NCI-H1436 (cell line): ENCODE data around the gene CLMN.

Experiments used
- DNase-seq: peaks from one replicate; lab custom pipeline; 2025; lab: John Stamatoyannopoulos, UW

The CLMN gene, protein sequence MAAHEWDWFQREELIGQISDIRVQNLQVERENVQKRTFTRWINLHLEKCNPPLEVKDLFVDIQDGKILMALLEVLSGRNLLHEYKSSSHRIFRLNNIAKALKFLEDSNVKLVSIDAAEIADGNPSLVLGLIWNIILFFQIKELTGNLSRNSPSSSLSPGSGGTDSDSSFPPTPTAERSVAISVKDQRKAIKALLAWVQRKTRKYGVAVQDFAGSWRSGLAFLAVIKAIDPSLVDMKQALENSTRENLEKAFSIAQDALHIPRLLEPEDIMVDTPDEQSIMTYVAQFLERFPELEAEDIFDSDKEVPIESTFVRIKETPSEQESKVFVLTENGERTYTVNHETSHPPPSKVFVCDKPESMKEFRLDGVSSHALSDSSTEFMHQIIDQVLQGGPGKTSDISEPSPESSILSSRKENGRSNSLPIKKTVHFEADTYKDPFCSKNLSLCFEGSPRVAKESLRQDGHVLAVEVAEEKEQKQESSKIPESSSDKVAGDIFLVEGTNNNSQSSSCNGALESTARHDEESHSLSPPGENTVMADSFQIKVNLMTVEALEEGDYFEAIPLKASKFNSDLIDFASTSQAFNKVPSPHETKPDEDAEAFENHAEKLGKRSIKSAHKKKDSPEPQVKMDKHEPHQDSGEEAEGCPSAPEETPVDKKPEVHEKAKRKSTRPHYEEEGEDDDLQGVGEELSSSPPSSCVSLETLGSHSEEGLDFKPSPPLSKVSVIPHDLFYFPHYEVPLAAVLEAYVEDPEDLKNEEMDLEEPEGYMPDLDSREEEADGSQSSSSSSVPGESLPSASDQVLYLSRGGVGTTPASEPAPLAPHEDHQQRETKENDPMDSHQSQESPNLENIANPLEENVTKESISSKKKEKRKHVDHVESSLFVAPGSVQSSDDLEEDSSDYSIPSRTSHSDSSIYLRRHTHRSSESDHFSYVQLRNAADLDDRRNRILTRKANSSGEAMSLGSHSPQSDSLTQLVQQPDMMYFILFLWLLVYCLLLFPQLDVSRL

DNA sequence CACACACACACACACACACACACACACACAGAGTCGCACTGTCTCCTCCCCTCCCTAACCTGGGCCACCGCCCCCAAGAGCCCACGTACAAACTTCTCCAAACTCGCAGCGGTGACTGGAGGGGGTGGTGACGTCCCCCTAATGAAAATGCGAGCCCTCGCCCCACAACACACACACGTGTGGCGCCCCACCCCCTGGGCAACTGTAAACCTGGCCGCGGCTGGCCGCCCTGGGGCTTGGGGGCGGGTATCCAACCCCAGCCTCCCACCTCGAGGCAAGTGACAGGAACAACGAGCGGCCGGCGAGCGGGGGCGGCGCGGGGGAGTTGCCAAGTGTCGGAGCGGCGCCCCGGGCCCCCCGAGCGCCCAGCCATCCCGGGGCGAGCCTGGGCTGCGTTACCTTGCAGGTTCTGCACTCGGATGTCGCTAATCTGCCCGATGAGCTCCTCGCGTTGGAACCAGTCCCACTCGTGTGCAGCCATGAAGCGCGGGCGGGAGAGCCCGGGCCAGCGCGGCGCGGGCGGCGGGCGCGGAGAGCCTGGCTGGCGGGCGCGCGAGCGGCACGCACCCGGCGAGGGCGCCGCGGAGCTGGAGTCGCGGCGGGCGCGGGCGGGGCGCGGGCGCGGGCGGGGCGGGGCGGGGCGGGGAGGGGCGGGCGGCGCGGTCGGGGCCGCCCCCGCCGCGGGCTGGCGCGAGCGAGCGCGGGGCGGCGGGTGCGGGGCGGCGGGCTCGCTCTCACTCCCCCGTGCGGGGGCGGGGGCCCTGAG is at the start of gene CLMN:
Gene CLMN (minus strand): TSS at position 597 of the 766 bp plus-strand sequence. CDS start 116 bp downstream, at position 481.
- DNase-seq = peak; percentile 61

DNA sequence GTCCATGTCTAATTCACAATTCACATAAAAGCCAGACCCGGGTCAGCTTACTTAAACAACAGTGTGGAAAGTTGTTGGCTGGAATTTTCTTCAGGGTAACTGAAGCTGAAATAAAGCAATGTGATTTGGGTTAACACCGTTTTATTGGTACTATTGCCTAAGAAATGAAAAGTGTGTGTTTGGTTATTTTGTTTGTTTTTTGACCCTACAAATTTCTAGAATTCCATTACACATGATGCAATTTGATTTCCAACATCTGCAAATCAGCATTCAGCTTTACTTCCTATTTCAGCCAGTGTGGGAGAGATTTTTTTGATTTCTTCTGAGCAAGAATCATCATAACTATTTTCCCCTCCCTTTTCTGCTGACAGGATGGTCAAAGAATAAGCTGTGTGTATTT is 45.7 kb upstream of the CLMN start:
- no peak for DNase-seq

DNA sequence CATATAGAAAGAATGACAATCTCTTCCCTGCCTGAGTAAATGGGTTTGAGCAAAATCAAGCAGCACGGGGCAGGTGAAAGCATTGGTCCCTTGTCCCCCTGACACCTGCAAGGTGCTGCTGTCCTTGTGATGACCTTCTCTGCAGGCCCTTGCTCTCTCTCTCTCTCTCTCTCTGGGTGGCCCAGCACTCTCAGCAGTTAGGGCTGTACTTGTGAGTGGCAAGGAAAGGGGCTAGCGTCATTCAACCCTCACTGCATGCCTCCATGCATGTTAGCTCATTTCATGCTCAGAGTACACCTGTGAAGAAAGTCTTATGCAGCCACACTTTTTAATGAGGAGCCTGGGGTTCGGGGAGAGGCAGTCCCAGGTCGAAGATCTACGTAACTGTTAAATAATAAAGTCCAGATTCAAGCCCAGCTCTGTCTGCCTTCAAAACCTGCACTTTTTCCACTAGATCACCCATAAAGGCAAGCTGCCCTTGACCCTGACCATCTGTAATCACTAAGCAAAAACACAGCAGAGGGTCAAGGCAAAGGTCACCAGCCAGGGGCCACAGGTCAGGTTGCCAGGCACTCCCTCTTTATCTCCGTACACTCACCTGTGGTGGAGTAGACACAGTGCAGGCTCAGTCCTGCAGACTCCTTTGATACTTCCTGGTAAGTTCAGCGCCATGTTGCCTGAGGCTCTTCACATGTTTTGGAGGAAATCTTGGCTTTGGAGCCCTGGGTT is 44.9 kb upstream of the CLMN start:
- no peak for DNase-seq

DNA sequence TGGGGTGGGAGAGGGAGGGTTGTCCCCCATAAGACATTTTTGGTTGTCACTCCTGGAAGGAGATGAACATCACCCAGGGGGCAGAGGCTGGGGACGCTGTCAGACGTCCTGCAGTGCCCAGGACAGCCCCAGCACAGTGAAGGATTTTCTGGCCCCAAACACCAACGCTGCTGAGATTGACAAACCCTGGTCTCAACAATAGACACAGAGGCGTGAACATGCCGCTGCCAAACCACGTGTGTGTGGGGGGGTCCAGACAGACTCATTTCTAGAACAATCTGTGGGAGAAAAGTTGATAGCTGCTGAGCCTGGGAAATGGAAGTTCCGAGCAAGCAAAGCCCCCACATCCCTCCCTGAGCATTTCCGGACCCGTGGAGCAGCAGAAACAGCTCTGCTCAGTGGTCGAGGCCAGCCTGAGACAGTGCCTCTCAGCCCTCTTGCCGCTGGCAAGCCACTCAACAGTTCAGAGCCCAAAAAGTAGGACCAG is 43.8 kb upstream of the CLMN start:
- DNase-seq = no peak

DNA sequence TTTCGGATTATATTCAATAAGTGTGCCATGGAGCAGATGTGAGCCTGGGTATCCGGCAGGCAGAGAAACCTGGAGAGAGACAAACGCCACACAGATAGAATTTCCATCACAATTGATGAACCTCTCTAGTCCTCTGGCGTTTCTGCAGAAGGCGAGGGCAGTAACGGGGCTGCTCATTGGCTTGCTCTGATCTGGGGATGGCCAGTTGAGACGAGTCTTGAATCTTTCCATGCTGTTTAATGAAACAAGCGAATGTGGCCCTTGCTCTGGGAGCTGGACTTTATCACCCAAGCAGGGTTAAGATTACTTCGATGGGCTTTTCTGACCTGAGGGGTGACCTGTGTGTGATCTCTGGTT is 42.4 kb upstream of the CLMN start:
- DNase-seq = no peak

DNA sequence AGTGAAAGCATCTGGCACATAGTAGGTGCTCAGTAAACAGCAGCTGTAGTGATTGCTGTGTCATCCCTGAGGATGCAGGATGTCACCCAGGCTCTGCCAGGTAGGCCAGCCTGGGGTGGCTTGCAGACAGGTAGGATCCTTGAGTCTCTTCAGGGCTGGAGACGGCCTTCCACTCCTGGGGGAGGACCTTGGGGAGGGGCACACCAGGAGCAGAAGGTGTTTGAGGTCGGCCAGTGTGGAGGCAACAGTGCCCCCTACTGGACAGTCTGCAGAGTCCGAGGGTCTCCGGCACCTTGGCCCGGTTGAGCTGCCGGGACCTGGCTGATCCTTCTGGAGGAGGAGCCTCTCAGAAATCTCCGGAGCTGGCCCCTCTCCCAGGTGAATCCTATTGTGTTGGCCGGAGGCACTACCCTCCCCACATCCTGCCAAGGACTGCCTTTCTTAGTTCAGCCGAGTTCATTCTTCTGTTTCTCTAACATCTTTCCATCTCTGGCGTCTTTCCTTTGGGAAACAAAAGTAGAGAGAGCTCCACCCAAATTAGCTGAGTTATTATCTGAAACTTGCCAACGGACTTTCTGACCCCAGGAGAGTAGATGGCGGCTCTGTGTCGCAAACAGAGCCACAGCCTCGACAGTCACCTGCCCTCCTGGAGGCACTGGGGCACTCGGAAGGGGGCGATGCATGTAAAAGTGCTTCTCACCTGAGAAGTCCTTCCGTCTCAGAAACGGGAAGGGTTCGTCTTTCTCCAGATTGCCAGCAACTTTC is 41.8 kb upstream of the CLMN start:
- DNase-seq = no peak

DNA sequence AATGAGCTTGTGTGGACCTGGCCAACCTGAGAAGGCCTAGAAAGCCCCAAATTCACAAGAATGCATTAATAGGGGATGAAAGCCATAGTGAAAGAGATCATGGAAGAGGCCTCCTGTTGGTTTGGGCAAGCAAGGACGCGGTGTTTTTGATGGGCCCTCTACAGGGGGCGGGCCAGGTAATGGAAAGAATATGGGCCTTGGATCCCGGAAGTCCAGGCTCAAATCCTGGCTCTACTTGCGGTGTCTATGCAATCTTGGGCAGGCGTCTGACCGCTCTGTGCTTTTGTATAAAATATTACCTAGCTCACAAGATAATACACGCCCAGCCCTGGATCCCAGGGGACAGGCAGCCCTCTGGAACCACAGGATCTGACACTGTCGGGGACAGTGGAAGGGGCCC is 41.1 kb upstream of the CLMN start:
- DNase-seq = no peak

DNA sequence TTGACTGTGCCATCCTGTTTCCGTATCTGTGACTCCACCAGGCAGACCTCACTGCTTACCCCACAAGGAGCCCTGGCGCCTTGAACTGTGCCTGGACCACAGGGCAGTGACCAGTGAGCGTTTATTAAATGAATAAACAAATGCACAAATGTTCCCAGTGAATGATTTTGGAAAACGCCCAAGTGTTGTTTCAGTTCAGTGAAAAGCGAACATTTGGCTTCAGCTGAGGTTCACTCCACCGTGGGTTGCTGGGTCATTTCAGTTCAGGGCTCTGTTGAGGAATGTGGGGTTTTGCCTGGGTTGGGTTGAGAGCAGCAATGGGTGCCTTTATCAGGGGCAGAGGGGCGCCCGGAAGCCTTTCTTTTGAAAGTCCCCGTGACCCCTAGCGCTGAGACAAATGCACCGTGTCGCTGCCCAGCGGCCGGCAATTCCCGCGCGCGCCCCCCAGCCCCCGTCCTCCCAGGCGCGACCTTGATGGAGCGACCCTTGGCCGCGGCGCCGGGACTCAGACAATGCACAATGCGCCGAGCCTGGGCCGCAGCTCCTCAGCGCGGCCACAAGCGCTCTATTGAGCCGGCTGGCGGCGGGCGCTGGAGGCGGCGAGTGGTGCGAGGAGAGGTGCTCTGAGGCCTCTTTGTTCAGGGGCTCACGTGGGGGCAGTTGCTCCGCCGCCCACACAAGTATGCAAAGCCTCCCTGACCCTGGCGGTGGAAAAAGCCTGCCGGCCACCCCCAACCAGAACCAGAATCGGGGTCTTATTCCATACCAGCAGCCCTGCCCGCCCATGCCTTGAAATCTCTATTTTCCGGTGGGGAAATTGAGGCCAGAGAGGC is 40.5 kb upstream of the CLMN start:
- no peak for DNase-seq

DNA sequence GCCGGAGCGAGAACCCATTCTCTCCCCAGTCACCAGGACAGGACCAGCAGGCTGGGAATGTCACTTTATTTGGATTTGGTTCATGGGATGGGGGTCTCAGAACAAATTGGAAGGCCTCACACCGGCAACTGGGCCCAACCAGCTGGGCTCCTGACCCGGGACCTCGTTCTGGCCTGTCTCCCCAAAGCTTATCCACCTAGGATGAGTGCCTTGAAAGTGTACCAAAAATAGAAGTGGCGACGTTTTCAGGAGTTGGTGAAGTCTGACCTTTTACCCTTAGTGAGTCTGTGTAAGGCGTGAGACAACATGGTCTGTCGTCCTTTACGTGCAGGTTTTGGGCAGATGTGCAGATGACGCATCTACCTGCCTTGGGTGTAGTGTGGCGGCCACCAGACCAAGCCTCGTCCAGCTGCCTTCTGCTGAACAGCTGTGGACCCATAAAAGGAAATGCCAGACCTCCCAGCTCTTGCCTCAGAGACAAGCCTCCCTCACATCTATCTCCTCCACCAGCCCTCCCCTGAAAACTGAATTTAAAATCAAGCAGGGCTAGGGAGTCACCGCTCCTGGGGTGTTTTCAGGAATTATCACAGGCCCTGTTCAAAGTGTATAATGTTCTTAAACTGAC is 36.6 kb upstream of the CLMN start:
- no peak for DNase-seq

DNA sequence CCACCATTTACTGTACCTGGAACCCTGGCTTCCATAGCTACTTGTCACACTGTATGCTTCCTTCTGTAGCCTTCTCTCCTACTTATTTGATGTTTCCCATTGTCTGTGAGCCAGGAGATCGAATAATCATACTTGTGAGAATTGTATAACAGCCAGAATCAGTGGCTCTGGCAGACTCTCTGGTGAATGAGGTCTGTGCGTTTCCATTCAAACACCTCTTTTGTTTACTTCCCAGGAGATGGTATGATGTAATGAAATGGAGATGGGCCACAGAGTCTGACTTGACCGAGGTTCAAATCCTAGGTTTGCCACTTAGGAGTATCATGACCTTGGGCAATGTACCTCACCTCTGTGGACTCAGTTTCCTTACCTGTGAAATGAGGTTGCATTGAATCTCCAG is 35.7 kb upstream of the CLMN start:
- DNase-seq = no peak

DNA sequence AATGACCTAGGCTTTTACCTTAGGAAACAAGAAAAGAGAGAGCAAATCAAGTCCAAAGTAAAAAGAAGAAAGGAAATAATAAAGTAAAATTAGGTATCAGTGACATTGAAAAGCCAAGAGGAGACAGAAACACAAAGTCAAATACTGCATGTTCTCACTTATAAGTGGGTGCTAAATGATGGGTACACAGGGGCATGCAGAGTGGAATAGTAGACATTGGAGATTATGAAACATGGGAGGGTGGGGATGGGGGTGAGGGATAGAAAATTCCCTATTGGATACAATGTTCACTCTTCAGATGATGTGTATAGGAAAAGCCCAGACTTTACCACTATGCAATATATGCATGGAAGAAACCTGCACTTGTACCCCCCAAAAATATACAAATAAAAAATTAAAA is 35.1 kb upstream of the CLMN start:
- no peak for DNase-seq

DNA sequence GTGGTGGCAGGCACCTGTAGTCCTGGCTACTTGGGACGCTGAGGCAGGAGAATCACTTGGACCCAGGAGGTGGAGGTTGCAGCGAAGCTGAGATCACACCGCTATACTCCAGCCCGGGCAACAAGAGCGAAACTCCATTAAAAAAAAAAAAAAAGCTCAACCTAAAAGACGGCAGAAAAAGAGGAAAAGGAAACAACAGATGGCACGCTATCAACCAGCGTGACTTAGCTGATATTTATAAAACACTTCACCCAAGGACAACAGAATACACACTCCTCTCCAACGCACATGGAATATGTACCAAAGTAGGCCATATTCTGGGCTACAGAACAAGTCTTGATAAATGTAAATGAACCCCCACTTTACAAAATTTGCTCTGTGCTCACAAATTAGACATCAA is 34.0 kb upstream of the CLMN start:
- no peak for DNase-seq

DNA sequence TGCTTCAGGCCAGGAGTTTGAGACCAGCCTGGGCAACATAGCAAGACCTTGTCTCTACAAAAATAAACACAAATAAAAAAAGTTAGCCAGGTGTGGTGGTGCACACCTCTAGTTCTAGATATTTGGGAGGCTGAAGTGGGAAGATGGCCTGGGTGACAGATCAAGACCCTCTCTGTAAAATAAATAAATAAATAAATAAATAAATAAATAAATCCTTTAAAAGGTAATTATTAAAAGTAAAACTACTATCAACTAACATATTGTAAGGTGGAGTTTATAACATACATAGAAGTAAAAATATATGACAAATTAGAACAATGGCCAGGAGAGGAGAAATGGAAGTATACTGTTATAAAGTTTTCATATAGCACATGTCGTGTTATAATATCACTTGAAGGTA is 33.3 kb upstream of the CLMN start:
- DNase-seq = no peak

DNA sequence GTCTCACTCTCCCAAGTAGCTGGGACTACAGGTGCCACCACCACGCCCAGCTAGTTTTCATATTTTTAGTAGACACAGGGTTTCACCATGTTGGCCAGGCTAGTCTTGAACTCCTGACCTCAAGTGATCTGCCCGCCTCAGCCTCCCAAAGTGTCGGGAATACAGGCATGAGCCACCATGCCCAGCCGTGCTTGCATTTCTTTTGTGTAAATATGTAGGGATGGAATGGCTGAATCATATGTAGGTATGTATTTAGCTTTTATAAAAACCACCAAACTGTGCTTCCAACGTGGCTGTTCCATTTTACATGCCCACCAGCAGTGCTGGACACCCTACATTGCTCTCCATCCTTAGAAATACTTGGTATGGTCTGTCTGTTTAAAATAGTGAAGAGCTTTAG is 32.8 kb upstream of the CLMN start:
- no peak for DNase-seq

DNA sequence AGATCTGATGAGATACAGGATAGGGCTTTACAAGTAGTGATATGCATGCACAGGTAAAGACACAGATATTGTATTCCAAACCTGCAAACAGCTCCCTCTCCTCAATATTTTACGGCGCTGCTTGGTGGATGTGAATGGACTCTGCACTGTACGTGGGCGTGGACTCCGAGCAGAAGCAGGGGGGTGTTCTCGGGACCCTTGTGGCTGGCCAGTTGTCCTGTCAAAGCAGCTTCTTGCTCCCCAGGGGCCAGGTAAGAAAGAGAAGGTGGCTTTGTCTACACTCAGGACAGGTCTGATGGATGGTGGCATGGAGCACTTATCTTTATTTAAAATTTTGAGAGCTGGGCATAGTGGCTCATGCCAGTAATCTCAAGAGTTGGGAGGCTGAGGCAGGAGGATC is 29.5 kb upstream of the CLMN start:
- no peak for DNase-seq

DNA sequence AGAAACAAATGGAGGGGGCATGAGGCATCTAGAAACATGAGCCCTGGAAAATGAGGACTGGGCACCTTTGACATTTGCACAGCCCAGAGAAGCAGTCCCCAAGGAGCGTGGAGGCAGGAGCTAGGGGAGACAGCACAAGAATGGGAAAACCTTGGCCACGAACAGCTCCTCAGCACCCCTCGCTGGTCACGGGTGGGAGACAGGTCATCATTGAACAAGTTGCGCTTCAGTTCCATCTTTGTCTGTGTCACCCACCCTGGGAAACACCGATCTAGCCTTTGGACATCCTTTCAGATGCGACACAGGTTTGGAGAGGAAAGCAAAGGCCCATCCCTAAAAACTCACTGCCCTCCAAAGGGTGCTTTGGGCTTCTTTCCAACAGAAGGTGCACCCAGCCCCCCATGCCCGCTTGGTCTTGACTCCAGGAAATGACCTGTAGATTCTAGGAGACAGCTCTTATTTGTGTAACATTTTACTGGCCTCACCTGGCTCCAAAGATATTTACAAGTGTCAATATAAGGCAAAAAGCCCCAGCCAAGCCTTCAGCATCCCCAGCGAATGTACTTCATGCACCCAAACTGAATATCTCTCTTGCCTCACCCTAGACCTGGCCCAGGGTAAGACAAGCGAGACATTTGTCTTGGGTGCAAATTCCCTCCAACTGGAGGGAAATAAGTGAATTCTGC is 28.8 kb upstream of the CLMN start:
- no peak for DNase-seq

DNA sequence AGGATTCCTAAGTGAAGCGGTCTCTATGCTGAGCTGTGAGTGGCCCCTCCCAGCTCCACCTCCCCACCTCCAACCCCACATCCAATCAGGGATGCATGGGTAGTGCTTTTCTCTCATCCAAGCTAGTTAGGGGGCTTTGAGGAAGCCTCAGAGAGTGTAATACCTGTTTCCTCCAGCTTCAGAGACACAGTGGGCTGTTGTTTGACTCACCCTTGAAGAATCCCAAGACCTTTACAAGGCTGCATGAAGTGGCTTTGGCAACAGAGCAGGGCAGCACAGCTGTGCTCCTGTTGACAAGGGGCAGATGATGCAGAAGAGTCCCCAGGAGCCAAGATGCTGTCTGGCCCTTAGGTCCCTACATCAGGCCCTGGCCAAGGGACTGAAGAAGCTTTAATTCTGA is 27.1 kb upstream of the CLMN start:
- no peak for DNase-seq

DNA sequence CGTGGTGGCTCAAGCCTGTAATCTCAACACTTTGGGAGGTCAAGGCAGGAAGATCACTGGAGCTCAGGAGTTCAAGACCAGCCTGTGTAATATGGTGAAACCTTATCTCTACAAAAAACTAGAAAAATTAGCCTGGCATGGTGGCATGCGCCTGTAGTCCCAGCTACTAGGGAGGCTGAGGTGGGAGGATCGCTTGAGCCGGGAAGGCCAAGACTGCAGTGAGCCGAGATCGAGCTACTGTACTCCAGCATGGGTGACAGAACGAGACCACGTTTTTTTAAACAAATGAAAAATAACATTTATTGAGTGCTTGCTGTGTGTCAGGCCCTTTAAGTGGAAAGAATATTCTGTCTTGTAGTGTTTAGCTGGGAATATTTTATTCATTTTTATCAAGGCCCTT is 26.6 kb upstream of the CLMN start:
- no peak for DNase-seq

DNA sequence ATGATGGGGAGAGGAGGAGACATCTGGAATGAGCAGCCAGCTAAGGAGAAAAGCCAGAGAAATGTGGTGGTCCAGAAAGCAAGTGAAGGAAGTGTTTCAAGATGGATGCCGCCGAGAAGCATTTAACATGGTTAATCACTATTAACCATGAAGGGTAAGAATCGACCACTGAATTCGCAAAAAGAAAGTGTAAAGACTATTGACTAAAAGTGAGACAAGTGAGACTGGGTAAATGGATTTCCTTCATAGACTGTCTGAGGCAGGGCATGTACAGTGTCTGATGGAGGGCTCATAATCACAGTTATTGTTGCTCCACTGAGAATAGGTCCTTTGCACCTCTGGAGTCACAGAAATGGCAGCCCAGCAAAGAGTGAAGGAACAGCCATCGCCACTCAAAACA is 25.3 kb upstream of the CLMN start:
- DNase-seq = no peak
